ENCODE measurements around the gene ITPA.

- TF ChIP-seq CTCF (IDR thresholded peaks at IDR 0.05) (no peak), EZH2 (IDR thresholded peaks at IDR 0.05; ENCODE audit: borderline replicate concordance, insufficient read depth, low read depth, low read length, poor library complexity, severe bottlenecking) (no peak)
Measured at GRCh38 chr20:3229798-3230197, 20.5 kb downstream of the ITPA start.

Data from B cell (primary cell).